HCT116 (cell line): ENCODE results near the gene FCN3. TPM values are rescaled to one million over a fixed set of nuclear protein-coding genes. Genes with fewer than 3 reads are reported as not detected.

Source experiments
- ATAC-seq: fragments of 200-7000 bp; cut with Tn5 transposase; 2 replicates; pipeline ENCODE4 v1.9.1; 2020; ENCODE audit warnings: mild to moderate bottlenecking, moderate library complexity
- BruUV-seq: library from RNA; stranded (reverse); fragments of 400-500 nt; replicated peaks from 2 replicates; lab custom pipeline; 2021; lab: Mats Ljungman, UMichigan
- CTCF ChIA-PET: fragments of 300-600 bp; sonication (Branson Sonifier 250); formaldehyde crosslinking; loops from one replicate; lab custom pipeline; 2021; ENCODE audit warnings: antibody characterized with exemption; lab: Charles Lee
- POLR2A ChIA-PET: fragments of 300-600, 350-600 bp; sonication (Branson Sonifier 250); formaldehyde crosslinking; loops from one replicate; lab custom pipeline; 2021; ENCODE audit warnings: antibody characterized with exemption; lab: Charles Lee
- RAD21 ChIA-PET, 2 experiments: fragments of 300-600 bp; sonication (Branson Sonifier 250); formaldehyde crosslinking; loops; one replicate each; lab custom pipeline; 2023; ENCODE audit warnings: low total read pairs in 2 of 2; ENCODE audit not compliant: uncharacterized antibody in 2 of 2, unreplicated experiment in 2 of 2, low non-redundant PET in 1 of 2; lab: Charles Lee
- DNase-seq: peaks from one replicate; pipeline ENCODE4 v3.0.0-alpha.2; 2010; ENCODE audit warnings: low read depth, low spot score
- H2AFZ ChIP-seq: fragments of 200-600 bp; shearing (Covaris generic), sonication (generic); 2 replicates; pipeline ENCODE4 v1.6.1; 2017; ENCODE audit warnings: low read depth, mixed run types, mixed read lengths, antibody characterized with exemption, low read length; ENCODE audit not compliant: poor library complexity, severe bottlenecking
- H3K27ac ChIP-seq: 2 replicates; pipeline ENCODE4 v1.5.1; 2012; ENCODE audit warnings: low read depth, low read length
- H3K27me3 ChIP-seq: fragments of 200-600 bp; sonication (generic); 2 replicates; pipeline ENCODE4 v1.6.1; 2016; ENCODE audit warnings: mixed run types, low read length, mixed read lengths; ENCODE audit not compliant: insufficient read depth
- H3K36me3 ChIP-seq, 2 experiments: fragments of 200-500 bp in 1 of 2; fragments of 200-600 bp in 1 of 2; sonication (Bioruptor generic) in 1 of 2; sonication (generic) in 1 of 2; 2 replicates each; pipeline versions ENCODE4 v1.5.1 to v1.6.1; 2014 to 2016; ENCODE audit warnings: low read length in 2 of 2, inconsistent platforms in 1 of 2, mixed read lengths in 1 of 2, mixed run types in 1 of 2; ENCODE audit not compliant: insufficient read depth in 2 of 2, control insufficient read depth in 1 of 2
- H3K4me1 ChIP-seq, 2 experiments: fragments of 200-600 bp in 1 of 2; sonication (generic) in 1 of 2; 2 replicates each; pipeline versions ENCODE4 v1.5.1 to v1.6.1; 2012 to 2017; ENCODE audit warnings: low read length in 2 of 2, inconsistent platforms in 1 of 2, mild to moderate bottlenecking in 1 of 2, mixed read lengths in 1 of 2, mixed run types in 1 of 2, moderate library complexity in 1 of 2; ENCODE audit not compliant: insufficient read depth in 2 of 2, control insufficient read depth in 1 of 2
- H3K4me2 ChIP-seq: fragments of 200-600 bp; sonication (generic); 2 replicates; pipeline ENCODE4 v1.6.1; 2017; ENCODE audit warnings: mixed run types, low read length, mixed read lengths
- H3K4me3 ChIP-seq, 2 experiments: fragments of 200-600 bp in 1 of 2; sonication (generic) in 1 of 2; replicated peaks in 1 of 2; 2 replicates each; pipeline ENCODE4 v1.5.1; 2011 to 2016; ENCODE audit warnings: low read length in 2 of 2, control low read depth in 1 of 2, low read depth in 1 of 2, mild to moderate bottlenecking in 1 of 2, mixed read lengths in 1 of 2, mixed run types in 1 of 2
- H3K79me2 ChIP-seq: fragments of 200-600 bp; sonication (generic); 2 replicates; pipeline ENCODE4 v1.6.1; 2017; ENCODE audit warnings: mild to moderate bottlenecking, mixed run types, low read length, moderate library complexity, mixed read lengths; ENCODE audit not compliant: insufficient read depth
- H3K9ac ChIP-seq: fragments of 200-600 bp; sonication (generic); 2 replicates; pipeline ENCODE4 v1.6.1; 2016; ENCODE audit warnings: low read length, mixed read lengths
- H3K9me2 ChIP-seq: fragments of 200-600 bp; sonication (generic), shearing (Covaris generic); 2 replicates; pipeline ENCODE4 v1.6.1; 2017; ENCODE audit warnings: mixed run types, mild to moderate bottlenecking, moderate library complexity; ENCODE audit not compliant: insufficient read depth
- H3K9me3 ChIP-seq, 2 experiments: fragments of 200-500 bp in 1 of 2; fragments of 200-600 bp in 1 of 2; sonication (Bioruptor generic) in 1 of 2; sonication (generic) in 1 of 2; 2 replicates each; pipeline ENCODE4 v1.6.1; 2014 to 2017; ENCODE audit warnings: low read length in 2 of 2, mixed read lengths in 2 of 2, inconsistent platforms in 1 of 2, low read depth in 1 of 2, mild to moderate bottlenecking in 1 of 2, mixed run types in 1 of 2, moderate library complexity in 1 of 2; ENCODE audit not compliant: control insufficient read depth in 1 of 2, insufficient read depth in 1 of 2
- H4K20me1 ChIP-seq: fragments of 200-600 bp; sonication (generic), shearing (Covaris generic); 2 replicates; pipeline ENCODE4 v1.6.1; 2017; ENCODE audit warnings: mixed run types, mild to moderate bottlenecking, moderate library complexity; ENCODE audit not compliant: insufficient read depth
- CEBPB ChIP-seq: IDR thresholded peaks from 2 replicates; pipeline ENCODE4 v1.6.1; 2012; ENCODE audit warnings: low read depth
- EGR1 ChIP-seq: IDR thresholded peaks from 2 replicates; pipeline ENCODE4 v1.6.1; 2012; ENCODE audit warnings: low read depth
- ELF1 ChIP-seq: IDR thresholded peaks from 2 replicates; pipeline ENCODE4 v1.6.1; 2012; ENCODE audit warnings: low read depth, borderline replicate concordance
- FOSL1 ChIP-seq: IDR thresholded peaks from 2 replicates; pipeline ENCODE4 v1.6.1; 2012; ENCODE audit warnings: low read depth
- JUND ChIP-seq: IDR thresholded peaks from 2 replicates; pipeline ENCODE4 v1.6.1; 2012
- POLR2A ChIP-seq: IDR thresholded peaks from 2 replicates; pipeline ENCODE4 v1.7.0; 2011; ENCODE audit warnings: borderline replicate concordance; ENCODE audit not compliant: insufficient read depth, insufficient read length; ENCODE audit errors: extremely low read depth
- POLR2AphosphoS5 ChIP-seq: IDR thresholded peaks from 2 replicates; pipeline ENCODE4 v1.6.1; 2011; ENCODE audit warnings: mild to moderate bottlenecking, low read depth, low read length, moderate library complexity
- RAD21 ChIP-seq: IDR thresholded peaks from 2 replicates; pipeline ENCODE4 v1.6.1; 2012; ENCODE audit warnings: low read depth, mild to moderate bottlenecking
- SIN3A ChIP-seq: IDR thresholded peaks from 2 replicates; pipeline ENCODE4 v1.6.1; 2012; ENCODE audit warnings: low read depth
- SP1 ChIP-seq: IDR thresholded peaks from 2 replicates; pipeline ENCODE4 v1.6.1; 2012; ENCODE audit warnings: low read depth
- SRF ChIP-seq: IDR thresholded peaks from 2 replicates; pipeline ENCODE4 v1.6.1; 2012; ENCODE audit warnings: low read depth
- TCF7L2 ChIP-seq: IDR thresholded peaks from 2 replicates; pipeline ENCODE4 v1.7.0; 2011; ENCODE audit warnings: borderline replicate concordance, inconsistent platforms; ENCODE audit not compliant: insufficient read depth, insufficient read length; ENCODE audit errors: extremely low read depth
- ZFX ChIP-seq: fragments of 450-650 bp; IDR thresholded peaks from 2 replicates; pipeline ENCODE4 v1.6.1; 2017
- intact Hi-C: fragments of 100-400 bp; cut with micrococcal nuclease; formaldehyde crosslinking; loops from 2 replicates; pipeline ENCODE4 v1.10.0; 2022
- total RNA-seq: library from RNA; stranded (reverse); gene quantifications from one replicate; pipeline ENCODE4 v1.2.1, GENCODE V29; 2021; ENCODE audit not compliant: unreplicated experiment
- TF ChIP-seq, protein P1 (sequence below), 3 experiments: fragments of 200-600 bp in 1 of 3; sonication (generic) in 1 of 3; IDR thresholded peaks in 2 of 3; conservative IDR thresholded peaks in 1 of 3; 2 replicates each; pipeline ENCODE4 v1.5.1; 2012 to 2017; ENCODE audit warnings: low read depth in 2 of 3, low read length in 2 of 3, antibody characterized with exemption in 1 of 3, borderline replicate concordance in 1 of 3, control low read depth in 1 of 3, mild to moderate bottlenecking in 1 of 3, mixed read lengths in 1 of 3, mixed run types in 1 of 3, moderate library complexity in 1 of 3; ENCODE audit not compliant: insufficient read depth in 1 of 3
- TF ChIP-seq, protein P2 (sequence below): IDR thresholded peaks from 2 replicates; pipeline ENCODE4 v1.6.1; 2012
- TF ChIP-seq, protein P3 (sequence below): IDR thresholded peaks from 2 replicates; pipeline ENCODE4 v1.6.1; 2011; ENCODE audit warnings: mild to moderate bottlenecking, low read length, moderate library complexity; ENCODE audit not compliant: insufficient replicate concordance; ENCODE audit errors: extremely low read depth
- TF ChIP-seq, protein P4 (sequence below): IDR thresholded peaks from 2 replicates; pipeline ENCODE4 v1.6.1; 2012; ENCODE audit warnings: low read depth
- TF ChIP-seq, protein P5 (sequence below): IDR thresholded peaks from 2 replicates; pipeline ENCODE4 v1.6.1; 2012

The FCN3 gene
- total RNA-seq, 1 experiment from 2014 or later, result 1.2 TPM

DNA sequence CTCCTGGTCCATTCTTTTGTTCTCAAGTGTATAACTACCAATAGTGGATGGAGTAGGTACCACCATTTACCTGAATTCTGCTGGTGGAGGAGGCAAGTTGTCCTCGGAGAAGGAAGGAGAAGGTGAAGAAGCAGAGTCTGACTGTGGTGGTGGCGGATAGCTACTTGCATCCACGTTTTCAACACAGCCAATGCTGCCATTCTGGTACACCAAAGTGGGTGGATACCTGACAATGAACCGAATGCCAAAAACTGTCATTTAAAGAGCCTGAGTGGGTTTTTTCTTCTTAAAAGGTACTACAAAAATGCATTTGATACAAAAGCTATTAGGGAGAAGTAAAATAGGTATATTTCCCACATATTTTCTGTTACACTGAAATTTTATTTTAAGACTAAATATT, 37.9 kb upstream of the FCN3 start:
- intact Hi-C loops, result no loop called here
- BruUV-seq, result no TSS peak
- H4K20me1 ChIP-seq, result no peaks in the 10 kb centered on the region
- H2AFZ ChIP-seq, result no peak overlapping the region
- H3K4me3 ChIP-seq, result no peak overlapping the region
- H3K9ac ChIP-seq, result no peak overlapping the region
- no peak for TF ChIP-seq SIN3A
- TF ChIP-seq TCF7L2, result no peak
- TF ChIP-seq, protein P1, sequence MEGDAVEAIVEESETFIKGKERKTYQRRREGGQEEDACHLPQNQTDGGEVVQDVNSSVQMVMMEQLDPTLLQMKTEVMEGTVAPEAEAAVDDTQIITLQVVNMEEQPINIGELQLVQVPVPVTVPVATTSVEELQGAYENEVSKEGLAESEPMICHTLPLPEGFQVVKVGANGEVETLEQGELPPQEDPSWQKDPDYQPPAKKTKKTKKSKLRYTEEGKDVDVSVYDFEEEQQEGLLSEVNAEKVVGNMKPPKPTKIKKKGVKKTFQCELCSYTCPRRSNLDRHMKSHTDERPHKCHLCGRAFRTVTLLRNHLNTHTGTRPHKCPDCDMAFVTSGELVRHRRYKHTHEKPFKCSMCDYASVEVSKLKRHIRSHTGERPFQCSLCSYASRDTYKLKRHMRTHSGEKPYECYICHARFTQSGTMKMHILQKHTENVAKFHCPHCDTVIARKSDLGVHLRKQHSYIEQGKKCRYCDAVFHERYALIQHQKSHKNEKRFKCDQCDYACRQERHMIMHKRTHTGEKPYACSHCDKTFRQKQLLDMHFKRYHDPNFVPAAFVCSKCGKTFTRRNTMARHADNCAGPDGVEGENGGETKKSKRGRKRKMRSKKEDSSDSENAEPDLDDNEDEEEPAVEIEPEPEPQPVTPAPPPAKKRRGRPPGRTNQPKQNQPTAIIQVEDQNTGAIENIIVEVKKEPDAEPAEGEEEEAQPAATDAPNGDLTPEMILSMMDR (IDR thresholded peaks at IDR 0.05 in 2 of 3, conservative IDR thresholded peaks at IDR 0.05 in 1 of 3; ENCODE audit: borderline replicate concordance in 1 of 3, insufficient read depth in 1 of 3, low read depth in 2 of 3, low read length in 2 of 3), result no peak
- TF ChIP-seq JUND, result no peak
- no peak for TF ChIP-seq SP1
- no peak for TF ChIP-seq ZFX
- no peak for TF ChIP-seq FOSL1
- TF ChIP-seq, protein P2, sequence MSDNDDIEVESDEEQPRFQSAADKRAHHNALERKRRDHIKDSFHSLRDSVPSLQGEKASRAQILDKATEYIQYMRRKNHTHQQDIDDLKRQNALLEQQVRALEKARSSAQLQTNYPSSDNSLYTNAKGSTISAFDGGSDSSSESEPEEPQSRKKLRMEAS, result no peak
- TF ChIP-seq RAD21, result no peak
- no peak for TF ChIP-seq POLR2AphosphoS5
- TF ChIP-seq, protein P3, sequence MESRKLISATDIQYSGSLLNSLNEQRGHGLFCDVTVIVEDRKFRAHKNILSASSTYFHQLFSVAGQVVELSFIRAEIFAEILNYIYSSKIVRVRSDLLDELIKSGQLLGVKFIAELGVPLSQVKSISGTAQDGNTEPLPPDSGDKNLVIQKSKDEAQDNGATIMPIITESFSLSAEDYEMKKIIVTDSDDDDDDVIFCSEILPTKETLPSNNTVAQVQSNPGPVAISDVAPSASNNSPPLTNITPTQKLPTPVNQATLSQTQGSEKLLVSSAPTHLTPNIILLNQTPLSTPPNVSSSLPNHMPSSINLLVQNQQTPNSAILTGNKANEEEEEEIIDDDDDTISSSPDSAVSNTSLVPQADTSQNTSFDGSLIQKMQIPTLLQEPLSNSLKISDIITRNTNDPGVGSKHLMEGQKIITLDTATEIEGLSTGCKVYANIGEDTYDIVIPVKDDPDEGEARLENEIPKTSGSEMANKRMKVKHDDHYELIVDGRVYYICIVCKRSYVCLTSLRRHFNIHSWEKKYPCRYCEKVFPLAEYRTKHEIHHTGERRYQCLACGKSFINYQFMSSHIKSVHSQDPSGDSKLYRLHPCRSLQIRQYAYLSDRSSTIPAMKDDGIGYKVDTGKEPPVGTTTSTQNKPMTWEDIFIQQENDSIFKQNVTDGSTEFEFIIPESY, result no peak
- TF ChIP-seq, protein P4, sequence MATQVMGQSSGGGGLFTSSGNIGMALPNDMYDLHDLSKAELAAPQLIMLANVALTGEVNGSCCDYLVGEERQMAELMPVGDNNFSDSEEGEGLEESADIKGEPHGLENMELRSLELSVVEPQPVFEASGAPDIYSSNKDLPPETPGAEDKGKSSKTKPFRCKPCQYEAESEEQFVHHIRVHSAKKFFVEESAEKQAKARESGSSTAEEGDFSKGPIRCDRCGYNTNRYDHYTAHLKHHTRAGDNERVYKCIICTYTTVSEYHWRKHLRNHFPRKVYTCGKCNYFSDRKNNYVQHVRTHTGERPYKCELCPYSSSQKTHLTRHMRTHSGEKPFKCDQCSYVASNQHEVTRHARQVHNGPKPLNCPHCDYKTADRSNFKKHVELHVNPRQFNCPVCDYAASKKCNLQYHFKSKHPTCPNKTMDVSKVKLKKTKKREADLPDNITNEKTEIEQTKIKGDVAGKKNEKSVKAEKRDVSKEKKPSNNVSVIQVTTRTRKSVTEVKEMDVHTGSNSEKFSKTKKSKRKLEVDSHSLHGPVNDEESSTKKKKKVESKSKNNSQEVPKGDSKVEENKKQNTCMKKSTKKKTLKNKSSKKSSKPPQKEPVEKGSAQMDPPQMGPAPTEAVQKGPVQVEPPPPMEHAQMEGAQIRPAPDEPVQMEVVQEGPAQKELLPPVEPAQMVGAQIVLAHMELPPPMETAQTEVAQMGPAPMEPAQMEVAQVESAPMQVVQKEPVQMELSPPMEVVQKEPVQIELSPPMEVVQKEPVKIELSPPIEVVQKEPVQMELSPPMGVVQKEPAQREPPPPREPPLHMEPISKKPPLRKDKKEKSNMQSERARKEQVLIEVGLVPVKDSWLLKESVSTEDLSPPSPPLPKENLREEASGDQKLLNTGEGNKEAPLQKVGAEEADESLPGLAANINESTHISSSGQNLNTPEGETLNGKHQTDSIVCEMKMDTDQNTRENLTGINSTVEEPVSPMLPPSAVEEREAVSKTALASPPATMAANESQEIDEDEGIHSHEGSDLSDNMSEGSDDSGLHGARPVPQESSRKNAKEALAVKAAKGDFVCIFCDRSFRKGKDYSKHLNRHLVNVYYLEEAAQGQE, result no peak
- no peak for TF ChIP-seq SRF
- no peak for TF ChIP-seq CEBPB
- TF ChIP-seq ELF1, result no peak
- TF ChIP-seq, protein P5, sequence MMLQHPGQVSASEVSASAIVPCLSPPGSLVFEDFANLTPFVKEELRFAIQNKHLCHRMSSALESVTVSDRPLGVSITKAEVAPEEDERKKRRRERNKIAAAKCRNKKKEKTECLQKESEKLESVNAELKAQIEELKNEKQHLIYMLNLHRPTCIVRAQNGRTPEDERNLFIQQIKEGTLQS, result no peak
- TF ChIP-seq EGR1, result no peak
- TF ChIP-seq POLR2A, result no peak
- ATAC-seq, result no peak
- ChIA-PET CTCF (interaction anchor here (1.1 kb wide), 1 partner anchor 191 kb away, joined by 4 read pairs; the partner anchor contains the start of gene AHDC1), POLR2A (no interaction called here), RAD21 (no interaction called here)
- H3K4me1 ChIP-seq, result no peaks in the 10 kb centered on the region
- no peaks in the 10 kb centered on the region for H3K9me3 ChIP-seq
- no peak overlapping the region for H3K27ac ChIP-seq
- no peaks in the 10 kb centered on the region for H3K27me3 ChIP-seq
- peaks cover 61 to 68% of the 10 kb centered on the region in 2 experiments for H3K36me3 ChIP-seq
- no peak for DNase-seq
- H3K4me2 ChIP-seq, result no peak overlapping the region
- H3K79me2 ChIP-seq, result no peaks in the 10 kb centered on the region
- H3K9me2 ChIP-seq, result no peaks in the 10 kb centered on the region
